Stimulated activated CD4-positive, alpha-beta T cell treated with anti-CD3 and anti-CD28 coated beads, Interleukin-4, amount 100 ng/mL, for 24 hours (primary cell): ENCODE data around the gene PLD5.
"Not testable (repeated sequence)": the region's sequence is repeated elsewhere in the genome, so short reads cannot be mapped to it uniquely, and the experiment has no call there.

Source experiments
- DNase-seq: peaks from one replicate; pipeline ENCODE4 v3.0.0-alpha.2; 2020

The PLD5 gene

GRCh38 chr1:242477944-242478343, 46.6 kb downstream of the PLD5 start:
- no peak for DNase-seq

- DNase-seq, result no peak
These were observed 53.7 kb downstream of the PLD5 start for GRCh38 chr1:242470774-242471173.

- no peak for DNase-seq
These were observed 55.7 kb downstream of the PLD5 start for GRCh38 chr1:242468784-242469183.

GRCh38 chr1:242467556-242468145, 56.8 kb downstream of the PLD5 start:
- peak; percentile 26 for DNase-seq

- no peak for DNase-seq
These were observed 61.6 kb downstream of the PLD5 start for GRCh38 chr1:242462867-242463266.

- not testable (repeated sequence) for DNase-seq
These were observed 64.8 kb downstream of the PLD5 start for GRCh38 chr1:242459740-242460139.

- no peak for DNase-seq
These were observed 67.7 kb downstream of the PLD5 start for GRCh38 chr1:242456726-242457269.

GRCh38 chr1:242455052-242455361, 69.5 kb downstream of the PLD5 start:
- no peak for DNase-seq

- DNase-seq, result no peak
These were observed 70.0 kb downstream of the PLD5 start for GRCh38 chr1:242454262-242455051.

- no peak for DNase-seq
These were observed 71.9 kb downstream of the PLD5 start for GRCh38 chr1:242452573-242452972.

GRCh38 chr1:242449661-242450060, 74.8 kb downstream of the PLD5 start:
- no peak for DNase-seq

GRCh38 chr1:242448910-242449645, 75.4 kb downstream of the PLD5 start:
- DNase-seq, result no peak

- no peak for DNase-seq
These were observed 76.8 kb downstream of the PLD5 start for GRCh38 chr1:242447689-242448088.

GRCh38 chr1:242440757-242441156, 83.7 kb downstream of the PLD5 start:
- no peak for DNase-seq

- DNase-seq, result no peak
These were observed 89.3 kb downstream of the PLD5 start for GRCh38 chr1:242435200-242435599.

GRCh38 chr1:242432491-242433095, 91.9 kb downstream of the PLD5 start:
- no peak for DNase-seq

GRCh38 chr1:242431786-242432185, 92.7 kb downstream of the PLD5 start:
- no peak for DNase-seq

GRCh38 chr1:242430956-242431355, 93.5 kb downstream of the PLD5 start:
- no peak for DNase-seq

- no peak for DNase-seq
These were observed 95.9 kb downstream of the PLD5 start for GRCh38 chr1:242428399-242429190.

- no peak for DNase-seq
These were observed 97.0 kb downstream of the PLD5 start for GRCh38 chr1:242427519-242427918.

GRCh38 chr1:242426271-242426905, 98.1 kb downstream of the PLD5 start:
- DNase-seq, result no peak

- no peak for DNase-seq
These were observed 99.3 kb downstream of the PLD5 start for GRCh38 chr1:242425232-242425631.
